SK-N-SH (cell line): Measurements from ENCODE around the gene RPS6KA2. TPM values are rescaled to one million over a fixed set of nuclear protein-coding genes. Genes with fewer than 3 reads are reported as not detected.

Experiments
- CTCF ChIA-PET: fragments of 300-600, 350-600 bp; formaldehyde crosslinking; extraction: SDS; loops from one replicate; lab custom pipeline; 2021; lab: Yijun Ruan, JAX
- POLR2A ChIA-PET: fragments of 350-600 bp; sonication (Branson Sonifier 250); formaldehyde crosslinking; extraction: SDS; loops from one replicate; lab custom pipeline; 2020; ENCODE audit warnings: antibody characterized with exemption, inconsistent platforms; lab: Yijun Ruan, JAX
- DNase-seq: peaks from one replicate; pipeline ENCODE4 v3.0.0; 2012
- H2AFZ ChIP-seq: fragments of 200-600 bp; sonication (generic); 2 replicates; pipeline ENCODE4 v1.8.1; 2016; ENCODE audit warnings: antibody characterized with exemption, mild to moderate bottlenecking, low read depth
- H3F3A ChIP-seq: fragments of 200-600 bp; sonication (generic); replicated peaks from 2 replicates; pipeline ENCODE3; 2016; ENCODE audit warnings: antibody characterized with exemption, mild to moderate bottlenecking; ENCODE audit not compliant: insufficient read depth
- H3K27ac ChIP-seq, 2 experiments: fragments of 200-500 bp in 1 of 2; fragments of 200-600 bp in 1 of 2; sonication (Bioruptor generic) in 1 of 2; sonication (generic), shearing (Covaris generic) in 1 of 2; 2 replicates each; pipeline versions ENCODE4 v1.5.1 to v1.6.1; 2014 to 2016; ENCODE audit warnings: low read depth in 2 of 2, inconsistent platforms in 1 of 2, low read length in 1 of 2, mild to moderate bottlenecking in 1 of 2, mixed read lengths in 1 of 2
- H3K27me3 ChIP-seq: fragments of 200-600 bp; sonication (generic), shearing (Covaris generic); 2 replicates; pipeline ENCODE4 v1.6.1; 2016; ENCODE audit warnings: mixed run types; ENCODE audit not compliant: insufficient read depth
- H3K36me3 ChIP-seq, 2 experiments: fragments of 200-500 bp in 1 of 2; fragments of 200-600 bp in 1 of 2; sonication (Bioruptor generic) in 1 of 2; sonication (generic) in 1 of 2; replicated peaks in 1 of 2; 2 replicates each; pipeline versions ENCODE3 to v1.5.1; 2014 to 2016; ENCODE audit warnings: low read length in 1 of 2, mild to moderate bottlenecking in 1 of 2; ENCODE audit not compliant: insufficient read depth in 2 of 2, control insufficient read depth in 1 of 2
- H3K4me1 ChIP-seq, 2 experiments: fragments of 200-500 bp in 1 of 2; fragments of 200-600 bp in 1 of 2; sonication (Bioruptor generic) in 1 of 2; sonication (generic), shearing (Covaris generic) in 1 of 2; 2 replicates each; pipeline versions ENCODE4 v1.5.1 to v1.6.1; 2014 to 2016; ENCODE audit warnings: low read depth in 1 of 2, low read length in 1 of 2, mixed run types in 1 of 2; ENCODE audit not compliant: insufficient read depth in 2 of 2, control insufficient read depth in 1 of 2
- H3K4me2 ChIP-seq: fragments of 200-600 bp; sonication (generic), shearing (Covaris generic); 2 replicates; pipeline ENCODE4 v1.6.1; 2017; ENCODE audit warnings: mixed run types
- H3K4me3 ChIP-seq, 2 experiments: fragments of 200-500 bp in 1 of 2; fragments of 200-600 bp in 1 of 2; sonication (Bioruptor generic) in 1 of 2; sonication (generic), shearing (Covaris generic) in 1 of 2; 2 replicates each; pipeline versions ENCODE4 v1.5.1 to v1.8.1; 2014 to 2016; ENCODE audit warnings: low read depth in 2 of 2, inconsistent platforms in 1 of 2, low read length in 1 of 2, mild to moderate bottlenecking in 1 of 2, mixed read lengths in 1 of 2, moderate library complexity in 1 of 2
- H3K79me2 ChIP-seq: fragments of 200-600 bp; sonication (generic); 2 replicates; pipeline ENCODE4 v1.8.1; 2017; ENCODE audit warnings: mild to moderate bottlenecking; ENCODE audit not compliant: insufficient read depth
- H3K9ac ChIP-seq: fragments of 200-600 bp; sonication (generic); 2 replicates; pipeline ENCODE4 v1.6.1; 2017; ENCODE audit warnings: mixed run types
- H3K9me2 ChIP-seq: fragments of 200-600 bp; sonication (generic); 2 replicates; pipeline ENCODE4 v1.6.1; 2017; ENCODE audit warnings: mixed run types
- H3K9me3 ChIP-seq: fragments of 200-600 bp; sonication (generic); 2 replicates; pipeline ENCODE4 v1.6.1; 2017; ENCODE audit warnings: mixed run types, mild to moderate bottlenecking, moderate library complexity
- H4K20me1 ChIP-seq: fragments of 200-600 bp; sonication (generic); 2 replicates; pipeline ENCODE4 v1.6.1; 2017; ENCODE audit warnings: mild to moderate bottlenecking, mixed run types; ENCODE audit not compliant: insufficient read depth
- ELF1 ChIP-seq: IDR thresholded peaks from 2 replicates; pipeline ENCODE4 v1.4.0; 2012
- EP300 ChIP-seq, 2 experiments: IDR thresholded peaks; 2 replicates each; pipeline versions ENCODE4 v1.4.0 to v1.6.1; 2012; ENCODE audit warnings: borderline replicate concordance in 1 of 2, low read depth in 1 of 2, low read length in 1 of 2
- FOSL2 ChIP-seq: IDR thresholded peaks from 2 replicates; pipeline ENCODE4 v1.4.0; 2012; ENCODE audit warnings: low read depth, mild to moderate bottlenecking, moderate library complexity, borderline replicate concordance
- GABPA ChIP-seq: IDR thresholded peaks from 2 replicates; pipeline ENCODE4 v1.4.0; 2012; ENCODE audit warnings: low read depth, mild to moderate bottlenecking
- GATA2 ChIP-seq: sonication (generic); formaldehyde crosslinking; IDR thresholded peaks from 2 replicates; pipeline ENCODE4 v1.5.0; 2020; ENCODE audit warnings: mild to moderate bottlenecking, missing genetic modification reagents
- RCOR1 ChIP-seq: fragments of 150-350 bp; IDR thresholded peaks from 2 replicates; pipeline ENCODE4 v1.6.1; 2017; ENCODE audit warnings: antibody characterized with exemption, low read length
- RFX5 ChIP-seq: IDR thresholded peaks from 2 replicates; pipeline ENCODE4 v1.6.1; 2012; ENCODE audit warnings: mild to moderate bottlenecking, improper control_type of control experiment, low read length
- SIN3A ChIP-seq: IDR thresholded peaks from 2 replicates; pipeline ENCODE4 v1.6.1; 2012; ENCODE audit warnings: low read depth, mild to moderate bottlenecking, low read length, moderate library complexity, borderline replicate concordance
- TCF12 ChIP-seq: IDR thresholded peaks from 2 replicates; pipeline ENCODE4 v1.4.0; 2012
- WGBS: methylation state at CpG from one replicate; pipeline ENCODE4 v1.1.6; 2017; ENCODE audit warnings: low lambda C conversion rate; 5-methylcytosine and 5-hydroxymethylcytosine counted together
- polyA plus RNA-seq, 3 experiments: library from polyadenylated mRNA; depleted of rRNA; stranded (reverse); fragments of >200 nt; gene quantifications; 2 replicates each; pipeline ENCODE4 v1.2.3, GENCODE V29; 2012
- TF ChIP-seq, protein P1 (sequence below): fragments of 150-350 bp; IDR thresholded peaks from 2 replicates; pipeline ENCODE4 v1.6.1; 2016; ENCODE audit warnings: mild to moderate bottlenecking, low read depth, low read length
- TF ChIP-seq, protein P2 (sequence below): IDR thresholded peaks from 2 replicates; pipeline ENCODE4 v1.4.0; 2012; ENCODE audit warnings: low read depth, borderline replicate concordance
- TF ChIP-seq, protein P3 (sequence below): IDR thresholded peaks from 2 replicates; pipeline ENCODE4; 2012
- TF ChIP-seq, protein P4 (sequence below): IDR thresholded peaks from 2 replicates; pipeline ENCODE4 v1.6.1; 2012; ENCODE audit warnings: mild to moderate bottlenecking, low read depth, low read length, moderate library complexity

The RPS6KA2 gene
- polyA plus RNA-seq, 1 of the 3 experiments (the other 2 are of a cell fraction) = 59.5 TPM

DNA sequence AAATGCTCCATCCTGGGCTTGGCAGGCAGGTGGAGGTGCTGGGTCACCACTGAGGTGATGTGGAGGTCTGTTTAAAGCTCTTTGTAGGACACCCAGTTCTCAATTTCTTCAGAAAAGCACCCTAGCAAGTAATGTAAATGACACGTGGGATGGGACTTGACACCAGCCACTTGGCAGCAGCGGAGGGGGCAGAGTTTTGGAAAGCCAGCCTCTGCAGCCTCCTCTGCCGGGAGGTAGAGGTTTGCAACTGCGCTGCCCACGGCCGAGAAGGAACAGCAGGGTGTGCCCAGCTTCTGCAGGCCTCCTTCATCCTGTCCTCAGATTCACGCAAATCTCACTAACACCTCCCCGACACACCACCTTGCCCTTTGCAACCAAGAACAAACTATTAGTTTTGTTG lies 117.9 kb downstream of the RPS6KA2 start:
- CTCF ChIA-PET = interaction anchor here (1.2 kb wide), 1 partner anchor 111 kb away, joined by 3 read pairs; no protein-coding TSS in a partner anchor
- WGBS = 84% methylated on average over 6 of the region's 8 CpGs

More for the DNA sequence above, 117.9 kb downstream of the RPS6KA2 start:
- Histone ChIP-seq H3K9ac (no peak overlapping the region), H3K4me1 (peaks cover 0 to 3% of the 10 kb centered on the region in 2 experiments; a peak in 1 of 4 replicates), H3K36me3 (peaks cover 7 to 80% of the 10 kb centered on the region in 2 experiments), H3K4me3 (no peak overlapping the region), H3K79me2 (no peaks in the 10 kb centered on the region), H3K9me3 (no peaks in the 10 kb centered on the region), H4K20me1 (no peaks in the 10 kb centered on the region), H3K27ac (no peak overlapping the region), H3K4me2 (no peak overlapping the region), H2AFZ (no peak overlapping the region), H3K27me3 (no peaks in the 10 kb centered on the region), H3F3A (no peaks in the 10 kb centered on the region), H3K9me2 (no peaks in the 10 kb centered on the region)
- no peak for DNase-seq
- POLR2A ChIA-PET = no interaction called here
- TF ChIP-seq GATA2 (CRISPR knock-in tag) (no peak), RFX5 (no peak), EP300 (IDR thresholded peaks at IDR 0.05; ENCODE audit: borderline replicate concordance in 1 of 2, low read depth in 1 of 2, low read length in 1 of 2) (no peak), RCOR1 (no peak), ELF1 (no peak), FOSL2 (no peak), SIN3A (no peak), TCF12 (no peak), GABPA (no peak)
- TF ChIP-seq, protein P1, sequence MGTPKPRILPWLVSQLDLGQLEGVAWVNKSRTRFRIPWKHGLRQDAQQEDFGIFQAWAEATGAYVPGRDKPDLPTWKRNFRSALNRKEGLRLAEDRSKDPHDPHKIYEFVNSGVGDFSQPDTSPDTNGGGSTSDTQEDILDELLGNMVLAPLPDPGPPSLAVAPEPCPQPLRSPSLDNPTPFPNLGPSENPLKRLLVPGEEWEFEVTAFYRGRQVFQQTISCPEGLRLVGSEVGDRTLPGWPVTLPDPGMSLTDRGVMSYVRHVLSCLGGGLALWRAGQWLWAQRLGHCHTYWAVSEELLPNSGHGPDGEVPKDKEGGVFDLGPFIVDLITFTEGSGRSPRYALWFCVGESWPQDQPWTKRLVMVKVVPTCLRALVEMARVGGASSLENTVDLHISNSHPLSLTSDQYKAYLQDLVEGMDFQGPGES = no peak
- TF ChIP-seq, protein P2, sequence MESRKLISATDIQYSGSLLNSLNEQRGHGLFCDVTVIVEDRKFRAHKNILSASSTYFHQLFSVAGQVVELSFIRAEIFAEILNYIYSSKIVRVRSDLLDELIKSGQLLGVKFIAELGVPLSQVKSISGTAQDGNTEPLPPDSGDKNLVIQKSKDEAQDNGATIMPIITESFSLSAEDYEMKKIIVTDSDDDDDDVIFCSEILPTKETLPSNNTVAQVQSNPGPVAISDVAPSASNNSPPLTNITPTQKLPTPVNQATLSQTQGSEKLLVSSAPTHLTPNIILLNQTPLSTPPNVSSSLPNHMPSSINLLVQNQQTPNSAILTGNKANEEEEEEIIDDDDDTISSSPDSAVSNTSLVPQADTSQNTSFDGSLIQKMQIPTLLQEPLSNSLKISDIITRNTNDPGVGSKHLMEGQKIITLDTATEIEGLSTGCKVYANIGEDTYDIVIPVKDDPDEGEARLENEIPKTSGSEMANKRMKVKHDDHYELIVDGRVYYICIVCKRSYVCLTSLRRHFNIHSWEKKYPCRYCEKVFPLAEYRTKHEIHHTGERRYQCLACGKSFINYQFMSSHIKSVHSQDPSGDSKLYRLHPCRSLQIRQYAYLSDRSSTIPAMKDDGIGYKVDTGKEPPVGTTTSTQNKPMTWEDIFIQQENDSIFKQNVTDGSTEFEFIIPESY = no peak
- TF ChIP-seq, protein P3, sequence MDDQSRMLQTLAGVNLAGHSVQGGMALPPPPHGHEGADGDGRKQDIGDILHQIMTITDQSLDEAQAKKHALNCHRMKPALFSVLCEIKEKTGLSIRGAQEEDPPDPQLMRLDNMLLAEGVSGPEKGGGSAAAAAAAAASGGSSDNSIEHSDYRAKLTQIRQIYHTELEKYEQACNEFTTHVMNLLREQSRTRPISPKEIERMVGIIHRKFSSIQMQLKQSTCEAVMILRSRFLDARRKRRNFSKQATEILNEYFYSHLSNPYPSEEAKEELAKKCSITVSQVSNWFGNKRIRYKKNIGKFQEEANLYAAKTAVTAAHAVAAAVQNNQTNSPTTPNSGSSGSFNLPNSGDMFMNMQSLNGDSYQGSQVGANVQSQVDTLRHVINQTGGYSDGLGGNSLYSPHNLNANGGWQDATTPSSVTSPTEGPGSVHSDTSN = no peak
- TF ChIP-seq, protein P4, sequence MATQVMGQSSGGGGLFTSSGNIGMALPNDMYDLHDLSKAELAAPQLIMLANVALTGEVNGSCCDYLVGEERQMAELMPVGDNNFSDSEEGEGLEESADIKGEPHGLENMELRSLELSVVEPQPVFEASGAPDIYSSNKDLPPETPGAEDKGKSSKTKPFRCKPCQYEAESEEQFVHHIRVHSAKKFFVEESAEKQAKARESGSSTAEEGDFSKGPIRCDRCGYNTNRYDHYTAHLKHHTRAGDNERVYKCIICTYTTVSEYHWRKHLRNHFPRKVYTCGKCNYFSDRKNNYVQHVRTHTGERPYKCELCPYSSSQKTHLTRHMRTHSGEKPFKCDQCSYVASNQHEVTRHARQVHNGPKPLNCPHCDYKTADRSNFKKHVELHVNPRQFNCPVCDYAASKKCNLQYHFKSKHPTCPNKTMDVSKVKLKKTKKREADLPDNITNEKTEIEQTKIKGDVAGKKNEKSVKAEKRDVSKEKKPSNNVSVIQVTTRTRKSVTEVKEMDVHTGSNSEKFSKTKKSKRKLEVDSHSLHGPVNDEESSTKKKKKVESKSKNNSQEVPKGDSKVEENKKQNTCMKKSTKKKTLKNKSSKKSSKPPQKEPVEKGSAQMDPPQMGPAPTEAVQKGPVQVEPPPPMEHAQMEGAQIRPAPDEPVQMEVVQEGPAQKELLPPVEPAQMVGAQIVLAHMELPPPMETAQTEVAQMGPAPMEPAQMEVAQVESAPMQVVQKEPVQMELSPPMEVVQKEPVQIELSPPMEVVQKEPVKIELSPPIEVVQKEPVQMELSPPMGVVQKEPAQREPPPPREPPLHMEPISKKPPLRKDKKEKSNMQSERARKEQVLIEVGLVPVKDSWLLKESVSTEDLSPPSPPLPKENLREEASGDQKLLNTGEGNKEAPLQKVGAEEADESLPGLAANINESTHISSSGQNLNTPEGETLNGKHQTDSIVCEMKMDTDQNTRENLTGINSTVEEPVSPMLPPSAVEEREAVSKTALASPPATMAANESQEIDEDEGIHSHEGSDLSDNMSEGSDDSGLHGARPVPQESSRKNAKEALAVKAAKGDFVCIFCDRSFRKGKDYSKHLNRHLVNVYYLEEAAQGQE = no peak
